Stimulated activated CD4-positive, alpha-beta T cell treated with anti-CD3 and anti-CD28 coated beads, TNF-alpha, amount 100 ng/mL, for 24 hours (primary cell): ENCODE measurements around the gene GJD3.
"Not testable (repeated sequence)": the region's sequence is repeated elsewhere in the genome, so short reads cannot be mapped to it uniquely, and the experiment has no call there.

Experiments
- DNase-seq, 3 experiments: peaks; one replicate each; pipeline ENCODE4 v3.0.0-alpha.2; 2020; ENCODE audit warnings: low read depth in 3 of 3

GJD3 gene

GRCh38 chr17:40364121-40364861 is at the start of gene GJD3:
Gene GJD3 (minus strand): TSS chr17:40364737. CDS start chr17:40363815, 922 bp downstream.
- DNase-seq: no peak

GRCh38 chr17:40414312-40414711 is 49.8 kb upstream of the GJD3 start:
- DNase-seq: not testable (repeated sequence)

- no peak for DNase-seq
Measured at GRCh38 chr17:40412880-40413279, 48.3 kb upstream of the GJD3 start.

- DNase-seq: no peak
Measured at GRCh38 chr17:40411821-40412220, 47.3 kb upstream of the GJD3 start.

GRCh38 chr17:40410082-40410481 is 45.5 kb upstream of the GJD3 start:
- no peak for DNase-seq

- DNase-seq: not testable (repeated sequence)
Measured at GRCh38 chr17:40409540-40409939, 45.0 kb upstream of the GJD3 start.

GRCh38 chr17:40407460-40407859 is 42.9 kb upstream of the GJD3 start:
- DNase-seq: no peak

- DNase-seq: no peak
Measured at GRCh38 chr17:40404003-40404402, 39.5 kb upstream of the GJD3 start.

- no peak for DNase-seq
Measured at GRCh38 chr17:40402668-40403067, 38.1 kb upstream of the GJD3 start.

GRCh38 chr17:40399185-40399584 is 34.6 kb upstream of the GJD3 start:
- DNase-seq: no peak

GRCh38 chr17:40386555-40386954 is 22.0 kb upstream of the GJD3 start:
- not testable (repeated sequence) for DNase-seq

- no peak for DNase-seq
Measured at GRCh38 chr17:40382251-40382650, 17.7 kb upstream of the GJD3 start.

- no peak for DNase-seq
Measured at GRCh38 chr17:40378966-40379365, 14.4 kb upstream of the GJD3 start.

- DNase-seq: no peak
Measured at GRCh38 chr17:40377832-40378231, 13.3 kb upstream of the GJD3 start.

- DNase-seq: not testable (repeated sequence)
Measured at GRCh38 chr17:40376541-40376940, 12.0 kb upstream of the GJD3 start.

GRCh38 chr17:40375786-40376185 is 11.2 kb upstream of the GJD3 start:
- DNase-seq: not testable (repeated sequence)

- no peak for DNase-seq
Measured at GRCh38 chr17:40374821-40375498, 10.4 kb upstream of the GJD3 start.

- DNase-seq: no peak
Measured at GRCh38 chr17:40373999-40374398, 9.5 kb upstream of the GJD3 start.

GRCh38 chr17:40373324-40373723 is 8.8 kb upstream of the GJD3 start:
- DNase-seq: no peak

- not testable (repeated sequence) for DNase-seq
Measured at GRCh38 chr17:40372644-40373043, 8.1 kb upstream of the GJD3 start.

- DNase-seq: no peak
Measured at GRCh38 chr17:40372031-40372430, 7.5 kb upstream of the GJD3 start.

- DNase-seq: no peak
Measured at GRCh38 chr17:40371261-40371929, 6.9 kb upstream of the GJD3 start.

- DNase-seq: no peak
Measured at GRCh38 chr17:40369923-40370322, 5.4 kb upstream of the GJD3 start.
